Epithelial cell of alveolus of lung (primary cell): Measurements from ENCODE around the gene FBXO42. TPM values are rescaled to one million over a fixed set of nuclear protein-coding genes. Genes with fewer than 3 reads are reported as not detected.

Source experiments
- total RNA-seq: library from RNA; depleted of rRNA; stranded (reverse); fragments of >200 nt; gene quantifications from 2 replicates; pipeline ENCODE4 v1.2.1, GENCODE V29; 2015

The FBXO42 gene
- 21.1 and 24.4 TPM in 2 replicates for total RNA-seq

GRCh38 chr1:16351994-16352841 is at the start of gene FBXO42:
TSS of gene FBXO42 (minus strand) at chr1:16352480. CDS start at chr1:16315418, 37,062 bp downstream.

GRCh38 chr1:16366722-16367257 is 14.5 kb upstream of the FBXO42 start, which contains the start of gene SZRD1:
TSS of gene SZRD1 (plus strand) at chr1:16367242. CDS start at chr1:16367258, 16 bp downstream.

GRCh38 chr1:16236511-16237342 is 115.6 kb downstream of the FBXO42 start, which contains the start of gene CPLANE2:
TSS of gene CPLANE2 (minus strand) at chr1:16237183. CDS start at chr1:16236742, 441 bp downstream.

GRCh38 chr1:16212251-16212961 is 139.9 kb downstream of the FBXO42 start, which contains the start of gene ARHGEF19:
TSS of gene ARHGEF19 (minus strand) at chr1:16212652. CDS start at chr1:16209054, 3,598 bp downstream.

Other genes with a start within 250 kb of the FBXO42 start
- gene EPHA2, start 196.4 kb downstream of the FBXO42 start, total RNA-seq = 14.9 and 52.8 TPM in 2 replicates
- gene ARHGEF19, start 139.8 kb downstream of the FBXO42 start, total RNA-seq = 9.4 and 13.3 TPM in 2 replicates
- gene CPLANE2, start 115.3 kb downstream of the FBXO42 start, total RNA-seq = 3.6 and 11.4 TPM in 2 replicates
- gene SZRD1, start 14.8 kb upstream of the FBXO42 start, total RNA-seq = 71.1 and 76.2 TPM in 2 replicates
- not detected in 2 replicates for gene SPATA21, start 84.9 kb upstream of the FBXO42 start, total RNA-seq
- 54.7 and 91.0 TPM in 2 replicates for gene NECAP2, start 88.2 kb upstream of the FBXO42 start, total RNA-seq
- gene RNU1-1, start 161.8 kb upstream of the FBXO42 start, total RNA-seq = under 0.01 TPM in 2 replicates